ENCODE results near the gene CAPN3.
"Not testable (repeated sequence)": the region's sequence is repeated elsewhere in the genome, so short reads cannot be mapped to it uniquely, and the experiment has no call there.

The CAPN3 gene

GRCh38 chr15:42324308-42324707 lies 35.0 kb upstream of the CAPN3 start:
- no peaks in the 10 kb centered on the region for H3K4me1 ChIP-seq (ENCODE audit: control insufficient read depth in 1 of 2, insufficient read depth in 1 of 2, low read depth in 1 of 2, low read length in 1 of 2)

GRCh38 chr15:42329161-42329560 lies 30.1 kb upstream of the CAPN3 start:
- Histone ChIP-seq H3K4me3 (ENCODE audit: low read depth in 1 of 2, low read length in 1 of 2) (no peak overlapping the region), H3K27me3 (no peaks in the 10 kb centered on the region), H3K4me1 (ENCODE audit: control insufficient read depth in 1 of 2, insufficient read depth in 1 of 2, low read depth in 1 of 2, low read length in 1 of 2) (peaks cover 17 to 20% of the 10 kb centered on the region in 2 experiments), H3K9me3 (no peaks in the 10 kb centered on the region), H3K36me3 (no peaks in the 10 kb centered on the region), H3K27ac (no peak overlapping the region)
- TF ChIP-seq CTCF (IDR thresholded peaks at IDR 0.05), result no peak

More at GRCh38 chr15:42324308-42324707, 35.0 kb upstream of the CAPN3 start:
- no peaks in the 10 kb centered on the region for H3K9me3 ChIP-seq
- H3K4me3 ChIP-seq (ENCODE audit: low read depth in 1 of 2, low read length in 1 of 2), result no peak overlapping the region
- no peaks in the 10 kb centered on the region for H3K27me3 ChIP-seq
- H3K27ac ChIP-seq, result no peak overlapping the region
- no peak for TF ChIP-seq CTCF (IDR thresholded peaks at IDR 0.05)
- H3K36me3 ChIP-seq, result peaks cover 19% of the 10 kb centered on the region

GRCh38 chr15:42329992-42330391 lies 29.3 kb upstream of the CAPN3 start:
- Histone ChIP-seq H3K9me3 (no peaks in the 10 kb centered on the region), H3K27ac (no peak overlapping the region), H3K36me3 (no peaks in the 10 kb centered on the region), H3K27me3 (no peaks in the 10 kb centered on the region), H3K4me3 (ENCODE audit: low read depth in 1 of 2, low read length in 1 of 2) (no peak overlapping the region), H3K4me1 (ENCODE audit: control insufficient read depth in 1 of 2, insufficient read depth in 1 of 2, low read depth in 1 of 2, low read length in 1 of 2) (peaks cover 17 to 20% of the 10 kb centered on the region in 2 experiments)
- no peak for TF ChIP-seq CTCF (IDR thresholded peaks at IDR 0.05)

GRCh38 chr15:42331235-42331634 lies 28.1 kb upstream of the CAPN3 start:
- no peaks in the 10 kb centered on the region for H3K36me3 ChIP-seq
- H3K27me3 ChIP-seq, result no peaks in the 10 kb centered on the region
- H3K27ac ChIP-seq, result no peak overlapping the region
- peaks cover 17 to 20% of the 10 kb centered on the region in 2 experiments for H3K4me1 ChIP-seq (ENCODE audit: control insufficient read depth in 1 of 2, insufficient read depth in 1 of 2, low read depth in 1 of 2, low read length in 1 of 2)
- no peak overlapping the region for H3K4me3 ChIP-seq (ENCODE audit: low read depth in 1 of 2, low read length in 1 of 2)
- TF ChIP-seq CTCF (IDR thresholded peaks at IDR 0.05), result no peak
- H3K9me3 ChIP-seq, result no peaks in the 10 kb centered on the region

- H3K4me3 ChIP-seq (ENCODE audit: low read depth in 1 of 2, low read length in 1 of 2), result no peak overlapping the region
- no peak for TF ChIP-seq CTCF (IDR thresholded peaks at IDR 0.05)
- no peaks in the 10 kb centered on the region for H3K27me3 ChIP-seq
- H3K36me3 ChIP-seq, result no peaks in the 10 kb centered on the region
- peak overlapping the region; percentile 70 for H3K27ac ChIP-seq
- peaks cover 17 to 20% of the 10 kb centered on the region in 2 experiments for H3K4me1 ChIP-seq (ENCODE audit: control insufficient read depth in 1 of 2, insufficient read depth in 1 of 2, low read depth in 1 of 2, low read length in 1 of 2)
- no peaks in the 10 kb centered on the region for H3K9me3 ChIP-seq
Measured at GRCh38 chr15:42332331-42332730, 27.0 kb upstream of the CAPN3 start.

- Histone ChIP-seq H3K27me3 (no peaks in the 10 kb centered on the region), H3K4me3 (ENCODE audit: low read depth in 1 of 2, low read length in 1 of 2) (no peak overlapping the region), H3K36me3 (no peaks in the 10 kb centered on the region), H3K27ac (no peak overlapping the region), H3K9me3 (no peaks in the 10 kb centered on the region), H3K4me1 (ENCODE audit: control insufficient read depth in 1 of 2, insufficient read depth in 1 of 2, low read depth in 1 of 2, low read length in 1 of 2) (peaks cover 17 to 20% of the 10 kb centered on the region in 2 experiments)
- TF ChIP-seq CTCF (IDR thresholded peaks at IDR 0.05), result no peak
Measured at GRCh38 chr15:42335074-42335473, 24.2 kb upstream of the CAPN3 start.

- not testable (repeated sequence) for H3K4me3 ChIP-seq (ENCODE audit: low read depth in 1 of 2, low read length in 1 of 2); H3K27ac ChIP-seq; H3K9me3 ChIP-seq; H3K36me3 ChIP-seq; H3K27me3 ChIP-seq
- peaks cover 17 to 20% of the 10 kb centered on the region in 2 experiments for H3K4me1 ChIP-seq (ENCODE audit: control insufficient read depth in 1 of 2, insufficient read depth in 1 of 2, low read depth in 1 of 2, low read length in 1 of 2)
Measured at GRCh38 chr15:42336650-42337049, 22.7 kb upstream of the CAPN3 start.

GRCh38 chr15:42337104-42337503 lies 22.2 kb upstream of the CAPN3 start:
- H3K27me3 ChIP-seq; H3K4me3 ChIP-seq (ENCODE audit: low read depth in 1 of 2, low read length in 1 of 2); H3K9me3 ChIP-seq; H3K36me3 ChIP-seq; H3K27ac ChIP-seq: not testable (repeated sequence)
- peaks cover 16 to 17% of the 10 kb centered on the region in 2 experiments for H3K4me1 ChIP-seq (ENCODE audit: control insufficient read depth in 1 of 2, insufficient read depth in 1 of 2, low read depth in 1 of 2, low read length in 1 of 2)
